ENCODE measurements around the gene CCND1. TPM values are rescaled to one million over a fixed set of nuclear protein-coding genes. Genes with fewer than 3 reads are reported as not detected.

CCND1 gene
- total and polyA plus RNA-seq, 10 of the 15 experiments (the other 5 are each of a cell fraction or from before 2014, with no cell fraction given) = 0.09 to 6.6 (median 0.59) TPM; not detected in 2

DNA sequence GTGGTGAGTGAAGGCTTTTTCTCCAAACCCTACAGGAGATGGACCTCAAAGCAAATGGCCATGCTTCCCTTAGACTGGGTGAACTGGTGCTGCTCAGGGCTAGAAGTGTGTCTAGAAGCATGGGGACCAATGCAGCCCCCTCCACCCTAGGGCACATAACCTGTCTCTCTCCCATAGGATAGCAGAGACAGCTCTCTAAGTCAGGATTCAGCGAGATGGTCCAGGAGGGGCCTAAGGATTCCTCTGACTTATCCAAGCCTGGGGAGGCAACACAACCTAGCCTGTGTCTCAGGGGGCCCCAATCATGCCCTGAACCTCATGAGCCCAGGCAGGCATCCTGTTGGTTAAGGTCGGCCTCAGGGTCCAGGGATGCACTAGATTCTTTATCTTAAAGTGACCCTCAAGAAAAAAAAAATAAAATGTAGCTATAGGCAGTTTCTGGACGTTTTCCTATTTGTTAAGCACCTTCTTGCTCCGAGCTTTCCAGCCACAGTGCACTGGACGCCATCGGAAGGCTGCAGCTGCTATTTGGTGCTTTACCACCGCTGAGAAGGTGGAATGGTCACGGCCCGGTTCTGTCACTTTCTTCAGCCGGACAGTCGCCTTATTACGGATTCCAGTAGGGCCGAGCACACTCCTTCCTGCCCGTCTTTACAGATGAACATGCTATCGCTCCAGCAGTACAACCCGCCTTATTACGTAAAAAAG, 5.0 kb upstream of the CCND1 start (continued):
- TF ChIP-seq, protein P1, sequence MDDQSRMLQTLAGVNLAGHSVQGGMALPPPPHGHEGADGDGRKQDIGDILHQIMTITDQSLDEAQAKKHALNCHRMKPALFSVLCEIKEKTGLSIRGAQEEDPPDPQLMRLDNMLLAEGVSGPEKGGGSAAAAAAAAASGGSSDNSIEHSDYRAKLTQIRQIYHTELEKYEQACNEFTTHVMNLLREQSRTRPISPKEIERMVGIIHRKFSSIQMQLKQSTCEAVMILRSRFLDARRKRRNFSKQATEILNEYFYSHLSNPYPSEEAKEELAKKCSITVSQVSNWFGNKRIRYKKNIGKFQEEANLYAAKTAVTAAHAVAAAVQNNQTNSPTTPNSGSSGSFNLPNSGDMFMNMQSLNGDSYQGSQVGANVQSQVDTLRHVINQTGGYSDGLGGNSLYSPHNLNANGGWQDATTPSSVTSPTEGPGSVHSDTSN (IDR thresholded peaks at IDR 0.05; ENCODE audit: insufficient replicate concordance, low read depth, low read length) = no peak
- TF ChIP-seq POU2F2 (IDR thresholded peaks at IDR 0.05; ENCODE audit: borderline replicate concordance, low read depth, low read length) = no peak
- no peak for TF ChIP-seq ZNF622 (IDR thresholded peaks at IDR 0.05)
- TF ChIP-seq ZNF217 (IDR thresholded peaks at IDR 0.05) = no peak

DNA sequence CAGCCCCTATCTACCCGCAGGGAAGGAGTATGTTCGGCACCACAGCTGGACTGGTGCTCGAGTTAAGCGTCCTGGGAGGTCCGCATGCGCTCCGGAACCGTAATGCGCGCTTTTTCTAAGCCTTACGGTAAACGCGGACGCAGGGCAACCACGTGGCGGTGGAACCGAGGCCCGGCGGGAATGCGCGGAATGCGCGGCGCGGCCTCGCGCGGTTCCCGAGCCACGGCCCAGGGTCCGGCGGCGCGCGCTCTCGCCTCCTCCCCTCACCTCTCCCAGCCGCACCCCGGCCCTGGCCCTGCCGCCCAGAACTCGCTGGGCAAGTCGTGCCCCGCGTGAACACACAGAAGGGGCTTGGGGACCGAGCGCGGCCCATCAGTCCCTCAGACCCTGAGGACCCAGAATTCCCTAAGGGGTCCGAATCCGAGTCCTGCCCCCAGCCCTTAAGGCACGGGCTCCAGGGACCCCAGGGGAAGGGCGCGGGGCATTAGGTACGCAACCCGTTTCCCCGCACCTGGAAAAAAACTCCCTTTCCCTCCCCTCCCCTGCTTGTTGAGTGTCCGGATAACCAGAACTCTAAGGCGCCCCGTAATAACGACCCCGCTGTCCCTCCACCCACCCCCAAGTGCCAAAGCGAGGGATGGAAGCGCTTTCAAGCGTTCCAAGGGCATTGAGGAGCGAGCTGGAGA, 4.3 kb upstream of the CCND1 start:
- H3K9ac ChIP-seq (ENCODE audit: control insufficient read depth, insufficient read depth, low read length) = no peak overlapping the region
- in situ Hi-C loops (cut with MboI) (no loop called here), intact Hi-C loops (cut with micrococcal nuclease; ENCODE audit: unreplicated experiment) (no loop called here)
- no peak for ATAC-seq
- peaks cover 21 to 40% of the 10 kb centered on the region in 2 experiments for H3K27me3 ChIP-seq (replicated peaks in 1 of 2; ENCODE audit: control insufficient read depth in 2 of 2, insufficient read depth in 2 of 2, low read length in 1 of 2)
- H3K4me1 ChIP-seq (ENCODE audit: control insufficient read depth, insufficient read depth, low read length) = peaks cover 21% of the 10 kb centered on the region
- POLR2A ChIA-PET = no interaction called here
- 46% methylated on average over 28 of the region's 63 CpGs for WGBS (ENCODE audit: insufficient coverage, insufficient replicate concordance, low lambda C conversion rate, missing lambda C conversion rate)
- SMC1A ChIA-PET (ENCODE audit: uncharacterized antibody, unreplicated experiment) = no interaction called here
- FAIRE-seq = no peak
- H3K4me2 ChIP-seq (ENCODE audit: control insufficient read depth, insufficient read depth) = no peak overlapping the region
- no peak overlapping the region for H2AFZ ChIP-seq (ENCODE audit: control insufficient read depth, low read depth, low read length)
- no peak overlapping the region for H3K27ac ChIP-seq (ENCODE audit: control insufficient read depth, insufficient read depth)
- CTCF ChIA-PET = no interaction called here
- H4K20me1 ChIP-seq (ENCODE audit: control insufficient read depth, insufficient read depth) = no peaks in the 10 kb centered on the region
- H3K79me2 ChIP-seq (ENCODE audit: control insufficient read depth, insufficient read depth, low read length) = no peaks in the 10 kb centered on the region
- TF ChIP-seq FOS (IDR thresholded peaks at IDR 0.05; ENCODE audit: borderline replicate concordance, extremely low read depth, insufficient read length) (no peak), SIX5 (IDR thresholded peaks at IDR 0.05; ENCODE audit: low read depth, low read length, severe bottlenecking) (no peak)
- no TSS peak for BruUV-seq (replicated peaks)
- H3K4me3 ChIP-seq = no peak overlapping the region
- H3K9me3 ChIP-seq (replicated peaks; ENCODE audit: control insufficient read depth, insufficient read depth, low read length) = no peaks in the 10 kb centered on the region
- no peak for DNase-seq (ENCODE audit: low read depth, low spot score)
- RAD21 ChIA-PET (ENCODE audit: unreplicated experiment) = no interaction called here
- H3K36me3 ChIP-seq (ENCODE audit: control insufficient read depth in 2 of 2, insufficient read depth in 2 of 2, low read length in 1 of 2) = no peaks in the 10 kb centered on the region; a peak in 1 of 4 replicates
